ENCODE measurements around the gene DNAH7. TPM values are rescaled to one million over a fixed set of nuclear protein-coding genes. Genes with fewer than 3 reads are reported as not detected.

The DNAH7 gene
- total and polyA plus RNA-seq, 12 donors: 0.10 to 0.74 (median 0.23) TPM; not detected in 2

- no peak for TF ChIP-seq CTCF (IDR thresholded peaks at IDR 0.05)
- Histone ChIP-seq H3K9me3 (no peaks in the 10 kb centered on the region), H3K36me3 (no peaks in the 10 kb centered on the region), H3K4me3 (no peak overlapping the region), H3K27me3 (no peaks in the 10 kb centered on the region), H3K4me1 (no peaks in the 10 kb centered on the region), H3K27ac (no peak overlapping the region)
- 61 to 62% methylated on average over 3 of the region's 3 CpGs for WGBS, 2 donors
- DNase-seq: no peak
- ATAC-seq: no peak
- intact Hi-C loops (cut with DNase I): no loop called here
Observed at GRCh38 chr2:196059491-196059960, 9.1 kb downstream of the DNAH7 start.

- no peak for TF ChIP-seq CTCF (IDR thresholded peaks at IDR 0.05)
- no peak for ATAC-seq
- H3K27ac ChIP-seq: no peak overlapping the region
- 70 to 80% methylated on average over 2 of the region's 2 CpGs for WGBS, 2 donors
- no peak for DNase-seq
- no peaks in the 10 kb centered on the region for H3K4me1 ChIP-seq
- H3K9me3 ChIP-seq: no peaks in the 10 kb centered on the region
- no peaks in the 10 kb centered on the region for H3K27me3 ChIP-seq
- intact Hi-C loops (cut with DNase I): no loop called here
- no peaks in the 10 kb centered on the region for H3K36me3 ChIP-seq
- H3K4me3 ChIP-seq: no peak overlapping the region
Observed at GRCh38 chr2:196054631-196055030, 14.0 kb downstream of the DNAH7 start.

DNA sequence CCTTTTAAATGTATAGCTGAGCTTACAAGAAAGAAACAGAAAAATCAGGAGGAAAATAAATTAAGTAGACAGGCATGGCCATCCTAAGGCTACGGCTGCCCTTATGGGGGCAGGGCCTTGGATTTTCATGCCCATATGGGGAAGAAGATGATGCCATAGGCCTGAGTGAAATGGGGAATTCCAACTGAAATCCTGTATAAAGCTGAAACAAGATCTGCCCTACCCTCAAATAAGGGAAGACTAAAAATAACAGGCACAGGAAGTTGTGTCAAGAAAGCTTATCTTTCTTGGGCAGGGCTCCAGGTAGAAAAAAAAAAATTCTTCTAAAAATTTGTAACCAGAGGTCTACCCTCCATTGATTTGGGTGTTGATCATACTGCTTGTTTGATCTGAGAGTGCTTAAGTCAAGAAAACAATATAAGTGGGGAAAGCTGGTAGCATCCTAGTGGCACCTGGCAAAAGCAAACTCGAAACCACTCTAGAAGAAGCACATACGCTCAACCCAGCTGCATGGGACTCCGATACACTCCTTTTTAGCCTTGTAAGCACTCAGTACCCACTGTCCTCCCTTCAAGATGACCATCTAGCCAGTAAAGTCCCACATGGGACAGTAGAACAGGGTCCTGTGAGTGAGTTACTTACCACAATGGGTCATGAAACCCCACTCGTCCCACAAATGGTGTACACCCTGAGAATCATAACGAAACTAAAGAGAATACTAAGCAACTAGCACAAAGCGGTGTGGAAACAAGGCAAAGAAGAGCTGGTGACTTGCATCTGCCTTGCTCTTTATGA lies 22.3 kb downstream of the DNAH7 start:
- no peak for ATAC-seq
- whole genome bisulfite sequencing, 2 donors: 87 to 89% methylated on average over 7 of the region's 7 CpGs
- Histone ChIP-seq H3K27me3 (no peaks in the 10 kb centered on the region), H3K4me1 (no peaks in the 10 kb centered on the region), H3K36me3 (no peaks in the 10 kb centered on the region), H3K9me3 (peaks cover 0 to 6% (median 0%) of the 10 kb centered on the region in 11 donors), H3K27ac (no peak overlapping the region), H3K4me3 (no peak overlapping the region)
- TF ChIP-seq CTCF (IDR thresholded peaks at IDR 0.05): no peak
- intact Hi-C loops (cut with DNase I): no loop called here
- DNase-seq: no peak

DNA sequence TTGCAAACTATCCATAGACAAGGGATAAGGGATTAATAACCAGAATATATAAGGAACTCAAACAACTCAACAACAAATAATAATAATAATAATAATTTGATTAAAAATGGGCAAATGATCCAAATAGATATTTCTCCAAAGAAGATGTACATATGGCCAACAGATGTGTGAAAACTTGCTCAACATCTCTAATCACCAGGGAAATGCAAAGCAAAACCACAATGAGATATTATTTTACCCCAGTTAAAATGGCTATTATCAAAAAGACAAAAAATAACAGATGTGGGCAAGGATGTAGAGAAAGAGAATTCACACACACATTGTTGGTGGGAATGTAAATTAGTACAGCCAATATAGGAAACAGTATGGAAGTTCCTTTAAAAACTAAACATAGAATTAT lies 26.9 kb downstream of the DNAH7 start:
- Histone ChIP-seq H3K4me1 (no peaks in the 10 kb centered on the region), H3K9me3 (peaks cover 0 to 49% (median 8%) of the 10 kb centered on the region in 11 donors), H3K4me3 (no peak overlapping the region), H3K27me3 (no peaks in the 10 kb centered on the region), H3K36me3 (no peaks in the 10 kb centered on the region), H3K27ac (no peak overlapping the region)
- DNase-seq: no peak
- no peak for ATAC-seq
- no peak for TF ChIP-seq CTCF (IDR thresholded peaks at IDR 0.05)
- intact Hi-C loops (cut with DNase I): no loop called here
